IPS DF 6.9 (cell line): ENCODE measurements around the gene CGB5.

ENCODE experiments used
- DNase-seq: peaks from one replicate; pipeline ENCODE4 v3.0.0-alpha.2; 2013; ENCODE audit warnings: low read depth, low spot score
- H3K27ac ChIP-seq: one replicate; pipeline ENCODE4 v1.5.1; 2013; ENCODE audit warnings: low read length, control low read depth
- H3K27me3 ChIP-seq: 2 replicates; pipeline ENCODE4 v1.6.1; 2013; ENCODE audit warnings: mild to moderate bottlenecking, low read length; ENCODE audit not compliant: control insufficient read depth, insufficient read depth
- H3K36me3 ChIP-seq: 2 replicates; pipeline ENCODE4 v1.6.1; 2013; ENCODE audit warnings: low read length; ENCODE audit not compliant: control insufficient read depth, insufficient read depth
- H3K4me1 ChIP-seq: 2 replicates; pipeline ENCODE4 v1.6.1; 2013; ENCODE audit warnings: low read length; ENCODE audit not compliant: control insufficient read depth, insufficient read depth
- H3K4me3 ChIP-seq: 2 replicates; pipeline ENCODE4 v1.5.1; 2013; ENCODE audit warnings: mild to moderate bottlenecking, low read length
- H3K9me3 ChIP-seq: 2 replicates; pipeline ENCODE4 v1.6.1; 2013; ENCODE audit warnings: low read length, inconsistent platforms; ENCODE audit not compliant: control insufficient read depth, insufficient read depth
- WGBS: extraction: QIAGEN DNeasy Blood & Tissue Kit; methylation state at CpG from one replicate; pipeline ENCODE4 v1.1.7; 2013; ENCODE audit warnings: mixed read lengths, missing lambda C conversion rate; ENCODE audit not compliant: insufficient read length, insufficient coverage; 5-methylcytosine and 5-hydroxymethylcytosine counted together

Gene CGB5

GRCh38 chr19:49057636-49058234 lies 14.1 kb downstream of the CGB5 start, which contains the start of gene CGB7:
Gene CGB7, minus strand, starts transcription at chr19:49057749. Its CDS starts 2,374 bp downstream, at chr19:49055375.
- Histone ChIP-seq H3K27me3 (peaks cover 13% of the 10 kb centered on the region; the same call in 1 of the 2 replicates), H3K27ac (no peak within 1 kb of the TSS), H3K9me3 (no peaks in the 10 kb centered on the region), H3K4me1 (peaks cover 2% of the 10 kb centered on the region), H3K36me3 (no peaks in the 10 kb centered on the region), H3K4me3 (peak within 1 kb of the TSS; percentile 26; the same call in 1 of the 2 replicates)
- WGBS: no CpG with 5 or more reads among the region's 38 CpGs
- DNase-seq: no peak

- WGBS: no CpG with 5 or more reads among the region's 10 CpGs
- no peak overlapping the region for H3K4me3 ChIP-seq
- peaks cover 2% of the 10 kb centered on the region for H3K4me1 ChIP-seq
- H3K9me3 ChIP-seq: no peaks in the 10 kb centered on the region
- H3K27me3 ChIP-seq: peaks cover 13% of the 10 kb centered on the region; the same call in 1 of the 2 replicates
- no peaks in the 10 kb centered on the region for H3K36me3 ChIP-seq
- no peak overlapping the region for H3K27ac ChIP-seq
- DNase-seq: no peak
These were observed 14.9 kb downstream of the CGB5 start for GRCh38 chr19:49058562-49058961.

DNA sequence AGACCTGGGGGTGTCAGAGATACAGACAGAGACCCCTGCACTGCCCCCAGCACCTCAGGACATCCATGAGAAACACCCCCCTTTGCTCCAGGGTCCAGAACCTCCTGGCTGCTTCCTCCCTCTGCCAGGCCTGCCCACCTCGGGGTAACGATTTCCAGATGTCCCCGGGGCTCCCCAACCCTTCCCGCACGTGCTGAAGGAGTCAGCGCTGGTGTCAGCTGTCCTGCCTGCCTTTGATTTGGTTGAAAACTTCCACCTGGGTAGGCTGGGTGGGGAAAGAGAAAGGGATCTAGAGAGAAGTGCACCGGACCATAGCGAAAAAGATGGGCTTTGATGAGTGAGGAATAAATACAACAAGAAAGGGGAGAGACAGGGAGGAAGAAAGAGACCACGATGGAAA lies 15.4 kb downstream of the CGB5 start:
- no CpG with 5 or more reads among the region's 9 CpGs for WGBS
- Histone ChIP-seq H3K27ac (no peak overlapping the region), H3K9me3 (no peaks in the 10 kb centered on the region), H3K4me1 (peaks cover 5% of the 10 kb centered on the region), H3K4me3 (no peak overlapping the region), H3K27me3 (peaks cover 13% of the 10 kb centered on the region; the same call in 1 of the 2 replicates), H3K36me3 (no peaks in the 10 kb centered on the region)
- no peak for DNase-seq

GRCh38 chr19:49061000-49061399 lies 17.4 kb downstream of the CGB5 start:
- Histone ChIP-seq H3K36me3 (no peaks in the 10 kb centered on the region), H3K27ac (no peak overlapping the region), H3K9me3 (no peaks in the 10 kb centered on the region), H3K4me3 (no peak overlapping the region), H3K4me1 (peaks cover 6% of the 10 kb centered on the region), H3K27me3 (peaks cover 11% of the 10 kb centered on the region; the same call in 1 of the 2 replicates)
- DNase-seq: no peak
- WGBS: no CpG with 5 or more reads among the region's 2 CpGs

- peaks cover 10% of the 10 kb centered on the region; the same call in 1 of the 2 replicates for H3K27me3 ChIP-seq
- H3K36me3 ChIP-seq: no peaks in the 10 kb centered on the region
- no CpG with 5 or more reads among the region's 25 CpGs for WGBS
- H3K9me3 ChIP-seq: no peaks in the 10 kb centered on the region
- no peak overlapping the region for H3K27ac ChIP-seq
- H3K4me3 ChIP-seq: no peak overlapping the region
- peaks cover 6% of the 10 kb centered on the region for H3K4me1 ChIP-seq
- no peak for DNase-seq
These were observed 17.8 kb downstream of the CGB5 start for GRCh38 chr19:49061445-49061844.

GRCh38 chr19:49064029-49064629 lies 20.5 kb downstream of the CGB5 start:
- H3K27ac ChIP-seq: no peak overlapping the region
- no CpG with 5 or more reads among the region's 10 CpGs for WGBS
- H3K27me3 ChIP-seq: peaks cover 5% of the 10 kb centered on the region; the same call in 1 of the 2 replicates
- no peak for DNase-seq
- no peaks in the 10 kb centered on the region for H3K36me3 ChIP-seq
- H3K4me1 ChIP-seq: peaks cover 4% of the 10 kb centered on the region
- H3K9me3 ChIP-seq: no peaks in the 10 kb centered on the region
- H3K4me3 ChIP-seq: no peak overlapping the region; the same call in 1 of the 2 replicates

GRCh38 chr19:49064768-49065611 lies 21.3 kb downstream of the CGB5 start, which contains the start of gene NTF4:
Gene NTF4, minus strand, starts transcription at chr19:49064818. Its CDS starts 2,821 bp downstream, at chr19:49061997.
- Histone ChIP-seq H3K4me3 (peak within 1 kb of the TSS; percentile 34; the same call in 1 of the 2 replicates), H3K27ac (no peak within 1 kb of the TSS), H3K9me3 (no peaks in the 10 kb centered on the region), H3K4me1 (peaks cover 4% of the 10 kb centered on the region), H3K27me3 (peaks cover 9% of the 10 kb centered on the region; the same call in 1 of the 2 replicates), H3K36me3 (no peaks in the 10 kb centered on the region)
- no CpG with 5 or more reads among the region's 53 CpGs for WGBS
- DNase-seq: no peak

- peaks cover 4% of the 10 kb centered on the region for H3K4me1 ChIP-seq
- peaks cover 9% of the 10 kb centered on the region; the same call in 1 of the 2 replicates for H3K27me3 ChIP-seq
- WGBS: no CpG with 5 or more reads among the region's 13 CpGs
- H3K9me3 ChIP-seq: no peaks in the 10 kb centered on the region
- H3K4me3 ChIP-seq: no peak overlapping the region
- H3K36me3 ChIP-seq: no peaks in the 10 kb centered on the region
- no peak overlapping the region for H3K27ac ChIP-seq
- no peak for DNase-seq
These were observed 22.4 kb downstream of the CGB5 start for GRCh38 chr19:49065905-49066512.

- no peaks in the 10 kb centered on the region for H3K9me3 ChIP-seq
- peaks cover 6% of the 10 kb centered on the region for H3K4me1 ChIP-seq
- no peak overlapping the region for H3K27ac ChIP-seq
- DNase-seq: no peak
- no CpG with 5 or more reads among the region's 3 CpGs for WGBS
- H3K27me3 ChIP-seq: peaks cover 9% of the 10 kb centered on the region; the same call in 1 of the 2 replicates
- H3K36me3 ChIP-seq: no peaks in the 10 kb centered on the region
- H3K4me3 ChIP-seq: no peak overlapping the region
These were observed 23.9 kb downstream of the CGB5 start for GRCh38 chr19:49067554-49067953.

GRCh38 chr19:49069026-49069425 lies 25.4 kb downstream of the CGB5 start:
- H3K27me3 ChIP-seq: peaks cover 14% of the 10 kb centered on the region; the same call in 1 of the 2 replicates
- no peak overlapping the region for H3K4me3 ChIP-seq
- H3K4me1 ChIP-seq: peaks cover 4% of the 10 kb centered on the region
- no peak for DNase-seq
- H3K9me3 ChIP-seq: no peaks in the 10 kb centered on the region
- H3K27ac ChIP-seq: no peak overlapping the region
- no CpG with 5 or more reads among the region's 9 CpGs for WGBS
- H3K36me3 ChIP-seq: no peaks in the 10 kb centered on the region
